ENCODE measurements around the gene KAT6B.

Gene KAT6B

DNA sequence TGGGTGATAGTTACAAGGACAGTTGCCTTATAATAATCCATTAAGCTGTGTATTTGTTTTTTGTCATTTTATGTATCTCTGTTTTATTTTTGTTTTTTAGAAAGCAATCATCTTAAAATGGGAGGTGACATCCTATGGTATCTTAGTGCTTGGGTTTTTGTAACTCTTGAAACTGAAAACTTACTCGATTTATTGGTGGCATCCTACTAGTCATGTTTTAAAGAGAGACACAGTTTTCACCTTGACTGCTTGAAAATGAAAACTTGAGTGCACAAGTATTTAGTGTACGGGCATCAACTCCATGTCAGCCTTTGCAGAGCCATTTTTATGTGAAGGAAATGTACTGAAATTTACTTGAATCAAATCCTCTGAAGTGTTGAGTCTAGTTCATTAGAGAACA is 181.2 kb downstream of the KAT6B start:
- TF ChIP-seq POLR2AphosphoS5 (IDR thresholded peaks at IDR 0.05; ENCODE audit: low read depth, low read length), result no peak

DNA sequence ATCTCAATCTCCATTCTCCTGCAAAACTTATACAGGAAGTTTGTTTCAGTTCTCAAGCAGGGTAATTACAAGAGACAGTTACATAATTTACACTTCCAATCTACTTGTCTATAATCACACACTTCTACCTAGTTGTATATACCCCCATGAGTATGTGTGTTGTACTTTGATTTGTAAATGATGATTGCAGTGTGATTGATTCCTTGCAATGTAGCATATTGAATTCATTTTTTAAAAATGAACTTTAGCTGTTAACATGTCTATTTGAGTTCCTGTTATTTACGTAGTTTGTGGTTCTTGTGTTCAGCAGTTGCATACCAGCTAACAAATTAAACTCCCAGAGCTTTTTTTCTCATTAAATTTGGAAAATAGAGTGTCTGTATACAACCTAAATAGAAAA is 182.6 kb downstream of the KAT6B start:
- no peak for TF ChIP-seq POLR2AphosphoS5 (IDR thresholded peaks at IDR 0.05; ENCODE audit: low read depth, low read length)
- TF ChIP-seq TAF1 (IDR thresholded peaks at IDR 0.05; ENCODE audit: borderline replicate concordance, insufficient read depth, low read length), result no peak
- no peak for TF ChIP-seq FOXP2 (optimal IDR thresholded peaks at IDR 0.05; ENCODE audit: borderline replicate concordance, extremely low read depth, extremely low read length, insufficient read depth)
- TF ChIP-seq, protein P1, sequence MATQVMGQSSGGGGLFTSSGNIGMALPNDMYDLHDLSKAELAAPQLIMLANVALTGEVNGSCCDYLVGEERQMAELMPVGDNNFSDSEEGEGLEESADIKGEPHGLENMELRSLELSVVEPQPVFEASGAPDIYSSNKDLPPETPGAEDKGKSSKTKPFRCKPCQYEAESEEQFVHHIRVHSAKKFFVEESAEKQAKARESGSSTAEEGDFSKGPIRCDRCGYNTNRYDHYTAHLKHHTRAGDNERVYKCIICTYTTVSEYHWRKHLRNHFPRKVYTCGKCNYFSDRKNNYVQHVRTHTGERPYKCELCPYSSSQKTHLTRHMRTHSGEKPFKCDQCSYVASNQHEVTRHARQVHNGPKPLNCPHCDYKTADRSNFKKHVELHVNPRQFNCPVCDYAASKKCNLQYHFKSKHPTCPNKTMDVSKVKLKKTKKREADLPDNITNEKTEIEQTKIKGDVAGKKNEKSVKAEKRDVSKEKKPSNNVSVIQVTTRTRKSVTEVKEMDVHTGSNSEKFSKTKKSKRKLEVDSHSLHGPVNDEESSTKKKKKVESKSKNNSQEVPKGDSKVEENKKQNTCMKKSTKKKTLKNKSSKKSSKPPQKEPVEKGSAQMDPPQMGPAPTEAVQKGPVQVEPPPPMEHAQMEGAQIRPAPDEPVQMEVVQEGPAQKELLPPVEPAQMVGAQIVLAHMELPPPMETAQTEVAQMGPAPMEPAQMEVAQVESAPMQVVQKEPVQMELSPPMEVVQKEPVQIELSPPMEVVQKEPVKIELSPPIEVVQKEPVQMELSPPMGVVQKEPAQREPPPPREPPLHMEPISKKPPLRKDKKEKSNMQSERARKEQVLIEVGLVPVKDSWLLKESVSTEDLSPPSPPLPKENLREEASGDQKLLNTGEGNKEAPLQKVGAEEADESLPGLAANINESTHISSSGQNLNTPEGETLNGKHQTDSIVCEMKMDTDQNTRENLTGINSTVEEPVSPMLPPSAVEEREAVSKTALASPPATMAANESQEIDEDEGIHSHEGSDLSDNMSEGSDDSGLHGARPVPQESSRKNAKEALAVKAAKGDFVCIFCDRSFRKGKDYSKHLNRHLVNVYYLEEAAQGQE (IDR thresholded peaks at IDR 0.05; ENCODE audit: insufficient read depth in 1 of 2, low read depth in 2 of 2, low read length in 2 of 2), result no peak
- TF ChIP-seq SIN3A (IDR thresholded peaks at IDR 0.05; ENCODE audit: borderline replicate concordance, insufficient read depth, low read length), result no peak

GRCh38 chr10:75009426-75009825 is 183.0 kb downstream of the KAT6B start:
- TF ChIP-seq SIN3A (IDR thresholded peaks at IDR 0.05; ENCODE audit: borderline replicate concordance, insufficient read depth, low read length) (no peak), POLR2AphosphoS5 (IDR thresholded peaks at IDR 0.05; ENCODE audit: low read depth, low read length) (no peak), TAF1 (IDR thresholded peaks at IDR 0.05; ENCODE audit: borderline replicate concordance, insufficient read depth, low read length) (no peak), FOXP2 (optimal IDR thresholded peaks at IDR 0.05; ENCODE audit: borderline replicate concordance, extremely low read depth, extremely low read length, insufficient read depth) (no peak)
- TF ChIP-seq, protein P1 (IDR thresholded peaks at IDR 0.05; ENCODE audit: insufficient read depth in 1 of 2, low read depth in 2 of 2, low read length in 2 of 2), result no peak

DNA sequence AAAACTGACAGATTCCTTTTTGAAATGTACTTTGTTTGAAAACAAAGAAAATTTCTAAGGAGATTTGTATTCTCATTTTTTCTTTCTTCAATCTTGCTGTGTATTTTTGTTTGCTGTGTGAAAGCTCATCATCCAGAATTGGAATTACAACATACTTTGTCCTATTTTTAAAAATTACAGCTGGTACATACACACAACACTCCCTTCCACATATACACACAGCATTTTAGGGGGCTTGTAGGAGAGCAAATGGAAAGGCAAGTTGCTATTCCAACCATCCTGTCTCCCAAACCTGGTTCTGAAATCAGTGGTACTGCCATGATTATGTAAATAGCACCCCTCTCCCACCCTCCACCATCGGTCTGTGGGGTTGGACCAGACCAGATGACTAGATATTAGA is 184.0 kb downstream of the KAT6B start:
- no peak for TF ChIP-seq POLR2AphosphoS5 (IDR thresholded peaks at IDR 0.05; ENCODE audit: low read depth, low read length)
- TF ChIP-seq FOXP2 (optimal IDR thresholded peaks at IDR 0.05; ENCODE audit: borderline replicate concordance, extremely low read depth, extremely low read length, insufficient read depth), result no peak
- no peak for TF ChIP-seq SIN3A (IDR thresholded peaks at IDR 0.05; ENCODE audit: borderline replicate concordance, insufficient read depth, low read length)
- no peak for TF ChIP-seq TAF1 (IDR thresholded peaks at IDR 0.05; ENCODE audit: borderline replicate concordance, insufficient read depth, low read length)
- TF ChIP-seq, protein P1 (IDR thresholded peaks at IDR 0.05; ENCODE audit: insufficient read depth in 1 of 2, low read depth in 2 of 2, low read length in 2 of 2), result no peak

- TF ChIP-seq POLR2AphosphoS5 (IDR thresholded peaks at IDR 0.05; ENCODE audit: low read depth, low read length) (no peak), TAF1 (IDR thresholded peaks at IDR 0.05; ENCODE audit: borderline replicate concordance, insufficient read depth, low read length) (no peak), FOXP2 (optimal IDR thresholded peaks at IDR 0.05; ENCODE audit: borderline replicate concordance, extremely low read depth, extremely low read length, insufficient read depth) (no peak), SIN3A (IDR thresholded peaks at IDR 0.05; ENCODE audit: borderline replicate concordance, insufficient read depth, low read length) (no peak)
- TF ChIP-seq, protein P1 (IDR thresholded peaks at IDR 0.05; ENCODE audit: insufficient read depth in 1 of 2, low read depth in 2 of 2, low read length in 2 of 2), result no peak
These were observed 184.8 kb downstream of the KAT6B start for GRCh38 chr10:75011221-75011620.
